Left colon (tissue), 2 donors: ENCODE measurements around the gene CD27. TPM values are rescaled to one million over a fixed set of nuclear protein-coding genes. Genes with fewer than 3 reads are reported as not detected.

Experiments used
- total RNA-seq, 2 donors: library from RNA; stranded (reverse); fragmentation: NEBNext Ultra II Directional; extraction: Animal tissue kit (Norgen Biotek cat#: 25700); gene quantifications; one replicate each; pipeline ENCODE4 v1.2.1, GENCODE V29; 2021
- donor health status: DM: no; HTN: no; CAD: no.
- donor health status: DM: yes; HTN: yes; CAD: no.

The CD27 gene
- total RNA-seq, 2 donors from 2014 or later = 1.3 to 4.4 TPM

Other genes starting within 250 kb of the CD27 start
- gene CD9, start 244.6 kb upstream of the CD27 start, total RNA-seq = 100 to 1,000 TPM; 574 to 766 TPM
- gene PLEKHG6, start 134.3 kb upstream of the CD27 start, total RNA-seq = 100 to 1,000 TPM; 140 to 147 TPM
- 100 to 1,000 TPM; 140 to 170 TPM for gene TNFRSF1A, start 102.9 kb upstream of the CD27 start, total RNA-seq
- gene SCNN1A, start 69.4 kb upstream of the CD27 start, total RNA-seq = 100 to 1,000 TPM; 289 to 459 TPM
- gene LTBR, start 60.8 kb upstream of the CD27 start, total RNA-seq = 100 to 1,000 TPM; 120 to 129 TPM
- gene TAPBPL, start 7.1 kb downstream of the CD27 start, total RNA-seq = 10 to 100 TPM; 51.2 to 74.2 TPM
- 1 to 10 TPM; 4.2 to 6.3 TPM for gene VAMP1, start 25.7 kb downstream of the CD27 start, total RNA-seq
- gene MRPL51, start 48.3 kb downstream of the CD27 start, total RNA-seq = 100 to 1,000 TPM; 124 to 131 TPM
- gene NCAPD2, start 49.1 kb downstream of the CD27 start, total RNA-seq = 10 to 100 TPM; 21.9 to 29.4 TPM
- gene GAPDH, start 89.6 kb downstream of the CD27 start, total RNA-seq = 1,000 to 10,000 TPM; 2,230 to 2,756 TPM
- gene IFFO1, start 111.1 kb downstream of the CD27 start, total RNA-seq = 1 to 10 TPM; 3.8 to 7.2 TPM
- gene NOP2, start 123.3 kb downstream of the CD27 start, total RNA-seq = 10 to 100 TPM; 22.2 to 34.4 TPM
- gene CHD4, start 162.4 kb downstream of the CD27 start, total RNA-seq = 100 to 1,000 TPM; 142 to 157 TPM
- gene LPAR5, start 191.0 kb downstream of the CD27 start, total RNA-seq = 10 to 100 TPM; 25.6 to 26.7 TPM
- 1 to 10 TPM; 2.9 to 3.4 TPM for gene ACRBP, start 202.5 kb downstream of the CD27 start, total RNA-seq
- gene ING4, start 218.2 kb downstream of the CD27 start, total RNA-seq = 10 to 100 TPM; 23.6 to 38.9 TPM
- 10 to 100 TPM; 47.8 to 51.4 TPM for gene ZNF384, start 244.4 kb downstream of the CD27 start, total RNA-seq